WTC11 (cell line): ENCODE measurements around the gene BCAS1.

ENCODE experiments used
- CREB1 ChIP-seq: sonication (generic); formaldehyde crosslinking; IDR thresholded peaks from 2 replicates; pipeline ENCODE4 v1.8.0; 2023; ENCODE audit warnings: mild to moderate bottlenecking, missing genetic modification reagents
- CREM ChIP-seq: sonication (generic); formaldehyde crosslinking; IDR thresholded peaks from 2 replicates; pipeline ENCODE4 v1.8.1; 2022; ENCODE audit warnings: mild to moderate bottlenecking, missing genetic modification reagents, moderate library complexity
- ESRRA ChIP-seq: sonication (generic); formaldehyde crosslinking; IDR thresholded peaks from 2 replicates; pipeline ENCODE4 v1.8.1; 2022; ENCODE audit warnings: mild to moderate bottlenecking, missing genetic modification reagents, borderline replicate concordance
- FOXP4 ChIP-seq: sonication (generic); formaldehyde crosslinking; IDR thresholded peaks from 2 replicates; pipeline ENCODE4 v1.8.0; 2022; ENCODE audit warnings: mild to moderate bottlenecking, missing genetic modification reagents
- PRDM15 ChIP-seq: sonication (generic); formaldehyde crosslinking; IDR thresholded peaks from 2 replicates; pipeline ENCODE4 v1.8.0; 2022; ENCODE audit warnings: missing genetic modification reagents
- USF2 ChIP-seq: sonication (generic); formaldehyde crosslinking; IDR thresholded peaks from 2 replicates; pipeline ENCODE4 v1.8.1; 2023; ENCODE audit warnings: mild to moderate bottlenecking, missing genetic modification reagents, moderate library complexity
- TF ChIP-seq, protein P1 (sequence below): fragments of 200-600 bp; IDR thresholded peaks from 2 replicates; pipeline ENCODE4 v1.8.0; 2022; ENCODE audit warnings: antibody characterized with exemption
- TF ChIP-seq, protein P2 (sequence below): sonication (generic); formaldehyde crosslinking; IDR thresholded peaks from 2 replicates; pipeline ENCODE4 v1.8.1; 2022; ENCODE audit warnings: low read depth, mild to moderate bottlenecking, moderate library complexity, missing genetic modification reagents, borderline replicate concordance

DNA sequence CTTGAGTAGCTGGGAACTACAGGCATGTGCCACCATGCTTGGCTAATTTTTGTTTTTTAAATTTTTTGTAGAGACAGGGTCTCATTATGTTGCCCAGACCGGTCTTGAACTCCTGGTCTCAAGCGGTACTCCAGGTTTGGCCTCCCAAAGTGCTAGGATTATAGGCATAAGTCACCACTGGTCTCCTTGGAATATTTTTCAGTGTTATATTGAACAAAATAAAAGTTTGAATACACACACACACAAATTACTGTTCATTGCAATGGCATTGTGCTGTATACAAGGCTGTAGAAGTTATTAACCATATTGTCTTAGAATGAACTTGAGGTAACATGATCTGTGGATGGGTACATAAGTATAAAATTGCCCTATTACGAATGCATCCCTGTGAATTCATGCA is 166.1 kb downstream of the BCAS1 start:
- TF ChIP-seq PRDM15, result no peak
- TF ChIP-seq, protein P1, sequence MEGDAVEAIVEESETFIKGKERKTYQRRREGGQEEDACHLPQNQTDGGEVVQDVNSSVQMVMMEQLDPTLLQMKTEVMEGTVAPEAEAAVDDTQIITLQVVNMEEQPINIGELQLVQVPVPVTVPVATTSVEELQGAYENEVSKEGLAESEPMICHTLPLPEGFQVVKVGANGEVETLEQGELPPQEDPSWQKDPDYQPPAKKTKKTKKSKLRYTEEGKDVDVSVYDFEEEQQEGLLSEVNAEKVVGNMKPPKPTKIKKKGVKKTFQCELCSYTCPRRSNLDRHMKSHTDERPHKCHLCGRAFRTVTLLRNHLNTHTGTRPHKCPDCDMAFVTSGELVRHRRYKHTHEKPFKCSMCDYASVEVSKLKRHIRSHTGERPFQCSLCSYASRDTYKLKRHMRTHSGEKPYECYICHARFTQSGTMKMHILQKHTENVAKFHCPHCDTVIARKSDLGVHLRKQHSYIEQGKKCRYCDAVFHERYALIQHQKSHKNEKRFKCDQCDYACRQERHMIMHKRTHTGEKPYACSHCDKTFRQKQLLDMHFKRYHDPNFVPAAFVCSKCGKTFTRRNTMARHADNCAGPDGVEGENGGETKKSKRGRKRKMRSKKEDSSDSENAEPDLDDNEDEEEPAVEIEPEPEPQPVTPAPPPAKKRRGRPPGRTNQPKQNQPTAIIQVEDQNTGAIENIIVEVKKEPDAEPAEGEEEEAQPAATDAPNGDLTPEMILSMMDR, result no peak
- no peak for TF ChIP-seq FOXP4
- no peak for TF ChIP-seq CREM (CRISPR knock-in tag)
- TF ChIP-seq CREB1 (CRISPR knock-in tag), result no peak
- TF ChIP-seq USF2 (CRISPR knock-in tag), result no peak
- TF ChIP-seq ESRRA (CRISPR knock-in tag), result no peak
- TF ChIP-seq, protein P2, sequence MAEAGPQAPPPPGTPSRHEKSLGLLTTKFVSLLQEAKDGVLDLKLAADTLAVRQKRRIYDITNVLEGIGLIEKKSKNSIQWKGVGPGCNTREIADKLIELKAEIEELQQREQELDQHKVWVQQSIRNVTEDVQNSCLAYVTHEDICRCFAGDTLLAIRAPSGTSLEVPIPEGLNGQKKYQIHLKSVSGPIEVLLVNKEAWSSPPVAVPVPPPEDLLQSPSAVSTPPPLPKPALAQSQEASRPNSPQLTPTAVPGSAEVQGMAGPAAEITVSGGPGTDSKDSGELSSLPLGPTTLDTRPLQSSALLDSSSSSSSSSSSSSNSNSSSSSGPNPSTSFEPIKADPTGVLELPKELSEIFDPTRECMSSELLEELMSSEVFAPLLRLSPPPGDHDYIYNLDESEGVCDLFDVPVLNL (CRISPR knock-in tag), result no peak
